HG03175 (cell line): ENCODE results near the gene ANXA5.
"Not testable (repeated sequence)": the region's sequence is repeated elsewhere in the genome, so short reads cannot be mapped to it uniquely, and the experiment has no call there.

Source experiments
- ATAC-seq: cut with Tn5 transposase; IDR thresholded peaks from one replicate; pipeline ENCODE4 v1.9.1; 2021; ENCODE audit warnings: mild to moderate bottlenecking, moderate library complexity; ENCODE audit not compliant: unreplicated experiment

Gene ANXA5

DNA sequence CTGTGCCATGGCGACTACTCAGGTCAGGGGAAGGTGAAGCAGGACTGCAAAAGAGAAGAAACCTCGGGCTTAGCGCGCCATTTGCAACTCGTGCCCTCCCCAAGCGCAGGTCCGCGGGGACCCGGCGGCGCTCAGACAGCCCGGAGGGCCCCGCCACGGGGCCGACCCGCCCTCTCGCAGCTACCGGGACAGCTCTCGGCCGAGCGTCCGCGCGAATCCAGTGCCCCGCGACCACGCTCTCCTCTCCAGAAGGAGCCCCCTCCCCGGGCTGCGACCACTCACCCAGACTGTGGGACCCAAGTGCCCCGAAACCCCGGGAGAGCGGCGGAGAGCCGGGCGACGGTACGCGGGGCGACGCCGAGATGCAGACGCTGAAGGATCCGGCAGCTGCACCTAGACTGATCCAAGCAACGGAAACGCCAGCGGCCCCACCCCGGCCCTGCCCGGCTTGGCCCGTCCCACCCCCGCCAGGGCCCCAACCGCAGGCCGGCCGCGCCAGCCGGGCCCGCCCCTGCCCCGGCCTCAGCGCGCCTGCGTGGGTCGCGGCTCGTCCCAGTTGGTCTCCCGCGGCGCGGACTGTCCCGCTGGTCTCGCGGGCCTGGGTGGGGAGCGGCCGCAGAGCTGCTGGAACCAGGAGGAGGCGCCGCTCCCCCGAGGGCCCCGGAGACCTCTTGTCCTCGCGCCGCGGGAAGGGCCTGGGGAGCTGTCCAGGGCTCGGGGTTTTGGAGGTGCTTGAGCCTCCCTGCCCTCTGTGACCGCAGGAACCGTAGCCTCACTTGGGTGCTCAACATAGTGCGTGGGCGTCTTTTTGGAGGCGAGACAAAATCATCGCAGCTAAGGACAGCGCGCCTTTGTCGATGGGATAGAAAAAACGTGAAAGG lies at the start of gene ANXA5:
Gene ANXA5, minus strand, starts transcription at position 400 of the 881 bp plus-strand sequence. Its CDS starts 391 bp downstream, at position 9.
- ATAC-seq, result peak; percentile 90

DNA sequence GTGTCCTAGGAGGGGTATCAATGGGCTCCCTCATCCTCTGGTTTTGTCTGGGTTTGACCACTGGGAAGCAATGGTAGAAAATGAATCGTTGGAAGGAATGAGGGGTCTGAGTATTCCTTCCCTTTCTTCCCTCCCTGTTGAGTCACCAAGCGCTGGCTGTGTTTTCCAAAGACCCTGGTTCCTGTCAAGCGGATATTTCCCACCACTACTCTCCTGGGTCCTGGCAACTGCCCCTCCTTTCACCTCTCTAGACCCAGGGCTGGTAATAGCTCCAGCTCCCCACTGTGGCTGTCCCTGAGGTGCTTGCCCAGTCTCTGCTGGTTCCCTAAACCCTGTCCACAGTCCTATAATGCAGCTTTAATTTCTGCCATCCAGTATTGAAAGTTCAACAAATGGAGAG lies 46.0 kb upstream of the ANXA5 start:
- ATAC-seq, result no peak

DNA sequence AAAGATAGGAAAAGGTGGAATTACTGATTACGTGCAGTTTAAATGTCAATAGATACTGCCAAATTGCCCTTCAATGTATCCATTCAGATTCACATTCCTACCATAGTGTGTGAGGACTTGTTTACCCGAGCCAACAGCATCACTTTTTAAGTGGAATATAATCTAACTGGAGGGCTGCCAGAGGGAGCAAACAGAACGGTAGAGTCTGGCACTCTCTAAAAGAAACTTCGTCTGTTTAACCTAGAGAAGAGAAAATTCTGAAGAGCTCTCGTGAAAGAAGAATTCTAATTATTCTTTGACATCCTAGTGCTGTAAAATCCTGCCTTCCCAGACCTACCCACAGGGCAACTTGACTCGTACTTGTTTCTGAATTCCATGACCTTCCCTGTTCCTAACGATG lies 45.0 kb upstream of the ANXA5 start:
- no peak for ATAC-seq

DNA sequence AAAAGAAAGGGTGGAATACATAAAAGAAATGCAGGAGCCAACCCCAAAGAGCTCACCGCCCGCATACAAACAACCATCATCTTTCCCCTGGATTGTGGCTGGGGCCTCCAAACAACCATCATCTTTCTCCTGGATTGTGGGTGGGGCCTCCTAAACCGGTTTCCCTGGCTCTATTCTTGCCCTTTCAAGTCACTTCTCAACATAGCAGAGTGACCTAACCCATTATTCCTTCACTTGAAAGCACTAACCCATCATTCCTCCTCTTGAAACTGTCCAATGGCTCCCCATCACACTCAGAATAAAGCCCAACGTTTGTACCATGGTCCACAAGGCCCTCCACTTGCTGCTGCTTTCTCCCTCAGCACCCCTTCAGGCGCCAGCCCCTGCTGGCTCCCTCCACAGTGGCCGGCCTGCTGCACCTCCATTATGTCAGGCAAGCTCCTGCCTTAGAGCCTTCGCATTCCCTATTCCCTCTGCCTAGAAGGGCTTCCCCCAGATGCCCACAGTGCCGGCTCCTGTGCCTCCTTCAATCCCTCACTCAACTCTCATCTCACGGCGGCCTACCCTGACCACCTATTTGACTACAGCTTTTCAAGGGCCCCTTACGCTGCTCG lies 44.1 kb upstream of the ANXA5 start:
- no peak for ATAC-seq

DNA sequence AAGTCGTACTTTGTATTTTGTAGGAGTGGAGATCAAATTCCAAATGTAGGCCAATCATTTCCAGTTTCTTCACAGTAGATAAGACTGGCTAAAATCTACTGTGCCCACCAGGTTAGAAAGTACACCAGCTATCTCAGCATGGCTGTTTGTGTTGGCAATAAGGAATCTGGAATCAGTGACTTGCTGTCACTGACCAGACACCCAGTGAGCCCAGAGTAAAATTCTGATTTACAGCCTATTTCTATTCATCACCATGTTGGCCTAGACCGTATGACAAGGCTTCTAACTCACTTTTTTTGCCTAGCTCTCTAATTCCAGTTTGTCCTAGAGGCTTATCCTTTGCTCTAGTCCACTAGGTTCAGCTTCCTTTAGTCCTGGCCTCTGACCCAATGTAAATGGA lies 42.8 kb upstream of the ANXA5 start:
- no peak for ATAC-seq

DNA sequence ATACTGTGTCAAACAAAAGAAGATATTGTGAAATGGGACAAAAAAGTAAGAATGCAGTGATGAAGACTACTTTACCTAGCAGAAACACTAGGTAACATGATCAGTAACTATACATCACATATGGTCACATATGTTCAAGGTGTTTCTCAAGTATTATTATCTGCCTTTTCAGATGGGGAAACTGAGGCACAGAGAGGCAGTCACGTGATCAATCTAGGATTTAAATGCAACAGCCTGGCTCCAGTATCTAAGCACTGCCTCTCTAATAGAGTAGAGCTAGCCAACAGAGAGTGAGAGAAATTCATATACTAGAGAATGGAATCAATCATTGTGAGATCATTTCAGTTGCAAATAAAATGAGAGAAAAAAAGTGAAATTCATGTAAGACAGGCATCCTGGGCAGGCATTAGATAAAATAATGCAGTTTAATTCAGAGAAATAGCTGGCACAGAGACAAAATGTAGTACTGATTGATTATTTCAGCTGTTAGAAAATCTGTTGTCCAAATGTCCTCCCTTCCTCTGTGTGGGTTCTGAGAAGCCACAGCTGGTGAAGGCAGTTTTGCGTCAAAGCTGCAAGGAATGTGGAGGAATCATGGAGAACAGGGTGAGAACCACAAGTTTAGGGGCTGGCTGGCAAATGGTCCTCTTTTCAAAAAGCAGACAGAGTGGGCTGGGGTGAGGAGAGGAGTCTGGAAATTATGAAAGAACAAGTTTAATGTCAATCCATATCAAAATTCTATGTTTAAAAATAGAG lies 42.2 kb upstream of the ANXA5 start:
- ATAC-seq, result no peak

DNA sequence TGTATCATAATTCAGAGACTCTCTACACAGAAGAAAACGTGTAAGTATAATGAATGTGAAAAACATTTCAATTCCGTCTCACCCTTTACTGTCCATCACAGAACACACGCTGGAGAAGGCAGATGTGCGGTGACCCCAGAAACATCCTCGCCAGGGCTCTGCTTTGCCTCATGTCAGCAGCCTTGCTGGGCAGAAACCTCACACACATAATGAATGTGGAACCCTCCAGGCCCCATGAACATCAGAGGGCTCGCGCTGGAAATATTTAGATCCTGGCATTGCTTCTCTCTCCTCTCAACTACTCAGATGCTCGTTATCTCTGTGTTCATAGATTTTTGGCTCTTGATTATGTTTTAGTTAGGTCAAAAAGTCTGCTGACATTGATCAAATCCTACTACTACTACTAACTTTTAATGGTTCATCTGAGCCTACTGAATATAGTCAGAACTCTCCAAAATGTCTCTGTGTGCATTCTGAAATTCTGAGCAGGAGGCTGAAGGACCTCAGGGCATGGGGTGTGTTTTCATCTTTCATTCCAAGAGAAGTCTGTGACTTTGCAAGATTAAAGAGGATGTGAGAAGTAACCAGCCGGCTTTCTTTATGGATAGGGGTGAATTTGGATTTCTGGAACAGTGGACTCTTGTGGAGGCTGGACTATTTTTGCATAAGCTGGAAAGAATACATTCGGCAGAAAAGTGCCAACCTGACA lies 41.2 kb upstream of the ANXA5 start:
- no peak for ATAC-seq

DNA sequence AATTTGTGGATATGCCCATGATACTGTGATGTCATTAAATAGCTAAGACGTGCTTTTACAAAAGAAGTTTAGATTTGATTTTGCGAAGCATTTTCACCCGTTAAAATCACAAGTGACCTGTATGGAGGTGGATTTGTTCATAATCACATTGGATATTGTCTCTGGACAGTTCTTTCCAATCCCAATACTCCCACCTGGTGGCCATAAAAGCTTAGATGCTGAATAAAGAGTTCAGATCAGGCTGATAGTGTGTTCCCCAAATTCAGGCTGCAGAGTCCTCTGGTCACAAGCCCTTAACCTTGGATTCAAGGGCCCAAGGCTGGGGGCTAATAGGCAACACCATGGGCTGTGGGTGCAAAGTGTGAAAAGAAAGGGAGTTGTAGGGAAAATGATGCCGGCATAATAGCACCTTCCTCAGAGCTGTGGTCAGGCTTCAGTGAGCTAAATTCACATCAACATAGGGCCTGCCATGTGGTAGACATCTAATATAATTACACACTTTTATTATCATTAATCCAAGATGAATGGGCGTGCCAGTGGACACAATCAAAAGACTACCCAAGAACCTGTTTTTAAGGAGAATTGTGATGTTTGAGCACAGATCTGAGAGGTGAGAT lies 40.1 kb upstream of the ANXA5 start:
- no peak for ATAC-seq

DNA sequence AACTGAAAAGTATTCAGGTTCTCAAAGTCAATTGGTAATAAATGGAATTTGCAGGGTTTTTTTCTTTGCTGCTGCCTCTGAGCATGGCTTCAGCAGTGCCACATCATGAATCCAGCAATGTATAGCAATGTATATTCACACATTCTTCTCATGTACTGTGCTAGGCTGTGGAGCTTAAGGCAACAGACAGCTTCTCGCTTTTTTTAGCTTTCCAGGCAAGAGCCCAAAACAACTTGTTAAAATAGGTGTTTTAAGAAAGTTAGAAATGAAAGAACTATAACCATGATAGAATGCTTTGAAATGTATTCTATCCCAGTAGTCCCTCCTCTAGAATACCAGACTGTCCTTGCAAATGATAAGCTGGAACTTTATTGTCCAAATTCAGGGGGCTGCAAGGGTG lies 37.8 kb upstream of the ANXA5 start:
- ATAC-seq, result no peak

DNA sequence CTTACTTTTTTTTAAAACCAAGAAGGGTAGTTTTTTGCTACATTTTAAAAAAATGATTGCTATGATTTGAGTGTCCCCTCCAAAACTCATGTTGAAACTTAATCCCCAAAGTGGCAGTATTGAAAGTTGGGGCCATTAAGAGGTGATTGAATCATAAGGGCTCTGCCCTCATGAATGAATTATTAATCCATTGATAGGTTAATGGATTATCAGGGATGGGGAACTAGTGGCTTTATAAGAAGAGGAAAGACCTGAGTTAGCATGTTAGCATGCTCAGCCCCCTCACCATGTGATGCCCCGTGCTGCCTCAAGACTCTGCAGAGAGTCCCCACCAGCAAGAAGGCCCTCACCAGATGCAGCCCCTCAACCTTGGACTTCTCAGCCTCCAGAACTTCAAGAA lies 37.2 kb upstream of the ANXA5 start:
- ATAC-seq, result no peak

DNA sequence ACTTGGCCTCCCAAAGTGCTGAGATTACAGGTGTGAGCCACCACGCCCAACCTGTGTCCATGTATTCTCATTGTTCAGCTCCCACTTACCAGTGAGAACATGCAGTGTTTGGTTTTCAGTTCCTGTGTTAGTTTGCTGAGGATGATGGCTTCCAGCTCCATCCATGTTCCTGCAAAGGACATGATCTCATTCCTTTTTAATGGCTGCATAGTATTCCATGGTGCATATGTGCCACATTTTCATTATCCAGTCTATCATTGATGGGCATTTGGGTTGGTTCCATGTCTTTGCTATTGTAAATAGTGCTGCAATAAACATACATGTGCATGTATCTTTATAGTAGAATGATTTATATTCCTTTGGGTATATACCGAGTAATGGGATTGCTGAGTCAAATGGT lies 33.0 kb upstream of the ANXA5 start:
- ATAC-seq, result not testable (repeated sequence)

DNA sequence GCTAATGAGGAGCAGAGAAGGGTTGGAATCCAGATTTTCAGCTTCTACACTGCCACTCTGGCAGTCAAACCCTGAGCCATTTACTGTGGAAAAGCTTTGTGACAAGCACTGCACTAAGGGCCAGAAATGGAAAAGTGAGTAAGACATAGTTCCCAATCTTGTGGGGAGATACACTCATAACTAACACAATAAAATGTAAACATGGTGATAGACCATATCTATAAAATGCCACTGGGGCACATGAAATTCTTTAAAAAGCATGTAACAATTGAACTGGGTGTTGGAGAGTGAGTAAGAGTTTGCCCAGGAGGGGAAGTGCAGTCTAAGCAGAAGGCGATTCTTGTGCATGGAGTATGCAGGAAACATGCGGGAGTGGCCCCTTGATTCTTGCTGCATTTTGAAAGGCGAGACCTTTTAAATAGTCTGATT lies 32.0 kb upstream of the ANXA5 start:
- no peak for ATAC-seq

DNA sequence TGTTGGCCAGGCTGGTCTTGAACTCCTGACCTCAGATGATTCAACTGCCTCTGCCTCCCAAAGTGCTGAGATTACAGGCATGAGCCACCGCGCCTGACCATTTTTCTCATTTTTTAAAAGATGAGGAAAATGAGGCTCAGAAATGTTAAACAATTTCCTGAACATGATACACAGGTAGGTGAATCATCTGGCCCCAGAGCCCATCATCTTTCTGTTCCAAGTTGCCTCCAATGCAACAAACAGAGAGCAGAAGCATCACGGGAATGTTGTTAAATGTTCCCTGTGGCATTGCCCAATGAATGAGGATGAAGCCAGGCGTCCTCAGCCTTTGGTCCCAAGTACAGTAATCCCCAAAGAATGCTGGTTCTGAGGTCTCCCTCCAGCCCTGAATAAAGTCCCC lies 31.3 kb upstream of the ANXA5 start:
- ATAC-seq, result no peak

DNA sequence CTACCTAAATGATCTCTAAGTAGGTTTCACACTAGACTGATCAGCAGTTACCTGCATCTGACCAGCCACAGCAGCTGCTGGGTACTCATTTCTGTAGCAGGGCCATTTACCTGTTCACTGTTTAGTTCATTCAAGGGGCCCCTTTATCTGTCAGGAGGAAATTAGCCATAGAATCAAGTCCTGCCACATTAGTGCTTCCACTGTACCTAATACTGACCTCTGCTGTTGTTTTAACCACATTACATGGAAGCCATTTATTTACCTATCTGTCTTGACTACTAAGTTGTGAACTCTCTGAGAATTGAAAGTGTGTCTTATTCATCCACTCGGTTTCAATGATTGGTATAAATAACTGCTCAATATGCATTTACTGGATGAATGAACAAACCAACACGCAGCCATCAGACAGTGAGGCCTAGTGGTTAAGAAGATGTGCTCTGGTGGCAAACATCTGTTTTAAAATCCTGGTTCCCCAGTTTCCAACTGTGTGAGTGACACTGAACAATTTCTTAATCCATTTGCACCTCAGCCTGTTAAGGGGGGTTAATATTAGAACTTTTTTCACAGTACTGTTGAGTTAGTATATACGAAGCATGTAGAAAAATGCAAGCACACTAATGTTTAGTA lies 30.0 kb upstream of the ANXA5 start:
- ATAC-seq, result peak; percentile 98

DNA sequence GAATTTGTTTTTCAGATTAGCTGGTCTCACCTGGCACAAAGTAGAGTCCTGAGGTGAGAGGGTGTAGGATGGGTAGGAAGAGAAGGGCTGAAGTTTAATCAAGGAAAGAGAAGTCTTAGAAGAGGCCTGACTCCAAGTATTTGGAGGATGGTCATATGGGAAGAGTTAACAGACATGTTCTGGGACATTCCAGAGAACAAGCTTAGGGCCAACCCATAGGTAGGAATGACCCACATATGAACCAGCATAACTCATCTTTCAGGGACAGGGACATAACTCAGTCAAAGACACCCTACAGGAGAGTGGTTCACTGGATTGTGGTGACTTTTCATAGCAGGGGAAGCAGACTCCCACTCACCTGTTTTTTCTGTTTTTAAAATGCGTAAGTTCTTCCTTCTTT lies 27.9 kb upstream of the ANXA5 start:
- no peak for ATAC-seq

DNA sequence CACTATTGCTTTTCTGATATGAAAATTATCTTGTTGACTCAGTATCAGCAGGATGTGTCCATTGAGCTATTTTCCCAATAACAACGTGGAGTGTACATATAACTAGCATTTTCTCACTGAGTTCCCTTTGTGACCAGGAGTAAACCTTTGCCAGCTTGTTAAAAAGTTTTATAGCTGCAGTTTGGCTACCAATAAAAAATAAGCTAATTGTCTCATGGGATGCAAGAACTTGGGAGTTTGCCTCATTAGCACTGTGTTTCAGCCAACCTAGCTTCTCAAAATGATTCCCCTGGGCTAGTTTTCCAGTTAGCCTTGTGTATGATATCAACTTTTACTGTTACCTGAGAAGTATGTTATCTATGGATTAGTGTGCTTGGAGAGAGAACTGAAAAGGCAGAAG lies 24.9 kb upstream of the ANXA5 start:
- ATAC-seq, result no peak

DNA sequence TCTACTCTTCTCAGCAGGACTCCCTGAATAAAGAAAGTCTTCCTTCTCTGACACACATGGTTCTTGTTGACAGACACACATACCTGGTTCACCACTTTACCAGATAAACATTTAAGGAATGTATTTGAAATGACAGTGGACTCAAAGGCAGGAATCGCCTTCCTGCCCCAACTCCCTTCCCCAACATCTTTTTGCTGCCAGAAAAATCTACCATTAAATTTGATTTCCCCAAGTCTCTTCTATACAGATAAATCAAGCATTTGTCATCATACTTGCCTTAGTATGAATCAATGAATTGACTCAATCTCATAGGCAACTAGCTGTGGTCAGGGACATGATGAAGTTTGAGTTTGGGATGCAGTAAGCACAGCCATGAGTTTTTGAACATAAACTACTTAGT lies 23.3 kb upstream of the ANXA5 start:
- no peak for ATAC-seq

DNA sequence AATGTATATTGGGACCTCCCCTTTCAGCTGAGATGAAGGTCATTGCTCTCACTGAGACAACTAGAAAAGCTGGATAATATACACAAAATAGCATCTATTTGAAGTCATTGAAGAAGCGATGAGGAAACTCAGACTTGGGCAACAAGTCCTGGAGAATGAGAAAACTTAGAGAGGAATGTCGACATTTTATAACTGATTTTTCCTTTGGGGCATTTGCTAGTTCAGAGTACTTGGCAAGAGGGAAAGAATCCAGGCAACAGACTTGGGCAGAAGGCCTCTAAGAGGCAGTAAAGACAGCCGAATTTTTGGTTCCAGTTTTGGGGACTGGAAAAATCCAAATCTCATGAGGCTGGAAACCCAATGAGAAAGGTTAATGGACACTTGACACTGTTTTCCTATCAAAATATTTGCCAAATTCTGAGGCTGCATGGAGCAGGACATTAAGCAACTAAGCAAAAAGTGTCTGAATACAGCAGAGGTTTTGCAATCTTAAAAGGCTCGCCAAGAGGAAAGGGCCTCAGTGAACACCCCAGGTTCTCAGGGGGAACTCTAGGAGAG lies 21.0 kb upstream of the ANXA5 start:
- ATAC-seq, result no peak

DNA sequence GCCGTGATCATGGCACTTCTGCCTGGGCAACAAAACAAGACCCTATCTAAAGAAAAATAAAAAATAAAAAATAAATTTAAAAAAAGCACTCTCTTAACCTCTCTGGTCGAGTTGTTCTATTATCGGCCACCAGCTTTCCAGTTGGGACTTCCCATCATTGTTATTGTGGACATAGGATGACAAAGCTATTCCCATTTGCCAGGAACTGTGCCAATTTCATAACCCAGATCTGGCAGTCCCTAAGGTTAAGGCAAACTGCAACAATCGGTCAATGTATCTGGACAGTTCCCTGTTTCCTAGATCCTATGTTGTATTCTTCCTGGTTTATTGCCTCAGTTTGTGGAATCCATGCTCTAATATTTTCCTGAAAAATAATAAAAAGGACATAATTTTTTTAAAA lies 17.8 kb upstream of the ANXA5 start:
- no peak for ATAC-seq

DNA sequence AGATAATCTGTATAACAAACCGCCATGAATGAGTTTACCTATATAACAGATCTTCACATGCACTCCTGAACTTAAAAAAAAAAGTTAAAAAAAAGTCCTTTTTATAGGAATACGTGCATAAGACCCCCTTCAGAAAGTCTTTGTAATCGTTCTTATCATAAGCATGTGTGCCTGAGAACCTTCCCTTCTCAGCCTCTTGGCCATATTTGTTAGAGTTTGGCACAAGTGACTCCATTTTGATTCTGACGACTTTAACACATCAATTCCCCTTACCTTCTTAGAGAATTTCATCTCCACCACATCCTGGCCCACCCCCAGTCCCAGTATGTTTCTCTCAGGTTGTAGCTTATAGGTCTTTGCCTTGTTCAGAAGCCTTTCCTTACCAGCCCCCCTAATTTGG lies 16.0 kb upstream of the ANXA5 start:
- no peak for ATAC-seq
